GM11168 (cell line): Measurements from ENCODE around the gene PAXIP1.

Experiments used
- in situ Hi-C: fragments of 300-500 bp; cut with MboI; formaldehyde crosslinking; loops from one replicate; pipeline ENCODE4 v1.12.0; 2022; ENCODE audit warnings: low sequenced_read_pairs; ENCODE audit not compliant: unreplicated experiment

Gene PAXIP1

GRCh38 chr7:154915600-154915999 lies 87.3 kb downstream of the PAXIP1 start:
- in situ Hi-C loops = loop anchor here (25.0 kb wide), 1 partner anchor 422 kb away; no protein-coding TSS in a partner anchor

GRCh38 chr7:154914996-154915380 lies 87.9 kb downstream of the PAXIP1 start:
- in situ Hi-C loops = loop anchor here (25.0 kb wide), 1 partner anchor 422 kb away; no protein-coding TSS in a partner anchor

- in situ Hi-C loops = loop anchor here (25.0 kb wide), 1 partner anchor 423 kb away; no protein-coding TSS in a partner anchor
Measured at GRCh38 chr7:154914308-154914995, 88.5 kb downstream of the PAXIP1 start.

- in situ Hi-C loops = loop anchor here (25.0 kb wide), 1 partner anchor 424 kb away; no protein-coding TSS in a partner anchor
Measured at GRCh38 chr7:154913638-154914307, 89.2 kb downstream of the PAXIP1 start.

GRCh38 chr7:154912871-154913637 lies 89.9 kb downstream of the PAXIP1 start:
- in situ Hi-C loops = loop anchor here (25.0 kb wide), 1 partner anchor 424 kb away; no protein-coding TSS in a partner anchor

GRCh38 chr7:154911862-154912455 lies 91.0 kb downstream of the PAXIP1 start:
- in situ Hi-C loops = loop anchor here (25.0 kb wide), 1 partner anchor 425 kb away; no protein-coding TSS in a partner anchor

- in situ Hi-C loops = loop anchor here (25.0 kb wide), 1 partner anchor 426 kb away; no protein-coding TSS in a partner anchor
Measured at GRCh38 chr7:154911411-154911810, 91.5 kb downstream of the PAXIP1 start.

- in situ Hi-C loops = loop anchor here (25.0 kb wide), 1 partner anchor 426 kb away; no protein-coding TSS in a partner anchor
Measured at GRCh38 chr7:154910977-154911376, 91.9 kb downstream of the PAXIP1 start.

GRCh38 chr7:154910125-154910524 lies 92.8 kb downstream of the PAXIP1 start:
- in situ Hi-C loops = loop anchor here (25.0 kb wide), 1 partner anchor 427 kb away; no protein-coding TSS in a partner anchor

- in situ Hi-C loops = loop anchor here (25.0 kb wide), 1 partner anchor 428 kb away; no protein-coding TSS in a partner anchor
Measured at GRCh38 chr7:154909241-154910105, 93.5 kb downstream of the PAXIP1 start.

- in situ Hi-C loops = loop anchor here (25.0 kb wide), 1 partner anchor 429 kb away; no protein-coding TSS in a partner anchor
Measured at GRCh38 chr7:154907651-154908620, 95.0 kb downstream of the PAXIP1 start.

- in situ Hi-C loops = loop anchor here (25.0 kb wide), 1 partner anchor 430 kb away; no protein-coding TSS in a partner anchor
Measured at GRCh38 chr7:154906736-154907355, 96.1 kb downstream of the PAXIP1 start.

- in situ Hi-C loops = loop anchor here (25.0 kb wide), 1 partner anchor 431 kb away; no protein-coding TSS in a partner anchor
Measured at GRCh38 chr7:154906201-154906600, 96.7 kb downstream of the PAXIP1 start.

GRCh38 chr7:154905615-154906014 lies 97.3 kb downstream of the PAXIP1 start:
- in situ Hi-C loops = loop anchor here (25.0 kb wide), 1 partner anchor 432 kb away; no protein-coding TSS in a partner anchor

- in situ Hi-C loops = loop anchor here (25.0 kb wide), 1 partner anchor 432 kb away; no protein-coding TSS in a partner anchor
Measured at GRCh38 chr7:154905146-154905545, 97.8 kb downstream of the PAXIP1 start.

GRCh38 chr7:154903083-154903731 lies 99.7 kb downstream of the PAXIP1 start:
- in situ Hi-C loops = loop anchor here (25.0 kb wide), 1 partner anchor 434 kb away; no protein-coding TSS in a partner anchor
